CD4-positive, alpha-beta memory T cell (primary cell): ENCODE measurements around the gene DMAC2. TPM values are rescaled to one million over a fixed set of nuclear protein-coding genes. Genes with fewer than 3 reads are reported as not detected.
"Not testable (repeated sequence)": the region's sequence is repeated elsewhere in the genome, so short reads cannot be mapped to it uniquely, and the experiment has no call there.

Experiments used
- CTCF ChIA-PET: fragments of 350-600 bp; sonication (Branson Sonifier 250); formaldehyde crosslinking; loops from one replicate; lab custom pipeline; 2021; ENCODE audit warnings: inconsistent platforms; ENCODE audit not compliant: partially characterized antibody; lab: Charles Lee
- POLR2A ChIA-PET: fragments of 350-600 bp; sonication (Branson Sonifier 250); formaldehyde crosslinking; loops from one replicate; lab custom pipeline; 2021; ENCODE audit not compliant: partially characterized antibody; lab: Charles Lee
- DNase-seq, 5 donors: peaks; one replicate each; pipeline versions ENCODE4 v3.0.0 to v3.0.0-alpha.2; 2020 to 2022; ENCODE audit warnings: mixed read lengths in 1 of 5
- H3K27ac ChIP-seq: one replicate; pipeline ENCODE4 v1.7.0; 2013; ENCODE audit warnings: low read depth, low read length
- H3K27me3 ChIP-seq: 2 replicates; pipeline ENCODE4 v1.7.0; 2013; ENCODE audit warnings: mild to moderate bottlenecking, low read length, moderate library complexity; ENCODE audit not compliant: insufficient read depth
- H3K36me3 ChIP-seq: 2 replicates; pipeline ENCODE4 v1.7.0; 2013; ENCODE audit warnings: mild to moderate bottlenecking, low read length, moderate library complexity; ENCODE audit not compliant: insufficient read depth
- H3K4me1 ChIP-seq: 2 replicates; pipeline ENCODE4 v1.7.0; 2013; ENCODE audit warnings: mild to moderate bottlenecking, low read length, moderate library complexity; ENCODE audit not compliant: insufficient read depth
- H3K4me3 ChIP-seq, 2 donors: one replicate each; pipeline ENCODE4 v1.7.0; 2013; ENCODE audit warnings: low read length in 2 of 2, mild to moderate bottlenecking in 1 of 2
- H3K9me3 ChIP-seq, 2 donors: one replicate each; pipeline ENCODE4 v1.7.0; 2013; ENCODE audit warnings: low read length in 2 of 2, control low read depth in 1 of 2; ENCODE audit not compliant: control insufficient read depth in 1 of 2
- H3K27ac Mint-ChIP-seq, 7 donors: one replicate each; pipeline ENCODE4 v1.8.0; 2020 to 2021; ENCODE audit warnings: mixed read lengths in 7 of 7, mild to moderate bottlenecking in 6 of 7, inconsistent platforms in 3 of 7, moderate library complexity in 3 of 7
- H3K27me3 Mint-ChIP-seq, 2 donors: one replicate each; pipeline ENCODE4 v1.8.0; 2020 to 2021; ENCODE audit warnings: mixed read lengths in 2 of 2
- H3K36me3 Mint-ChIP-seq, 2 donors: one replicate each; pipeline ENCODE4 v1.8.0; 2020 to 2021; ENCODE audit warnings: mixed read lengths in 2 of 2, inconsistent platforms in 1 of 2, mild to moderate bottlenecking in 1 of 2
- H3K4me1 Mint-ChIP-seq, 4 donors: one replicate each; pipeline ENCODE4 v1.8.0; 2020 to 2021; ENCODE audit warnings: mixed read lengths in 4 of 4, mild to moderate bottlenecking in 1 of 4
- H3K4me3 Mint-ChIP-seq, 8 donors: one replicate each; pipeline ENCODE4 v1.8.0; 2020 to 2021; ENCODE audit warnings: mixed read lengths in 8 of 8, mild to moderate bottlenecking in 7 of 8, moderate library complexity in 6 of 8, inconsistent platforms in 3 of 8
- H3K9me3 Mint-ChIP-seq, 8 donors: one replicate each; pipeline ENCODE4 v1.8.0; 2020 to 2021; ENCODE audit warnings: mixed read lengths in 8 of 8, mild to moderate bottlenecking in 5 of 8, inconsistent platforms in 3 of 8, moderate library complexity in 1 of 8
- intact Hi-C: fragments of 100-400 bp; cut with micrococcal nuclease; formaldehyde crosslinking; loops from one replicate; pipeline ENCODE4 v1.15.1; 2023
- polyA plus RNA-seq, 2 donors: library from polyadenylated mRNA; unstranded; fragments of 300-500 nt; fragmentation: Illumina TruSeq; gene quantifications; one replicate each; pipeline ENCODE4 v1.2.3, GENCODE V29; 2021
- total RNA-seq, 2 experiments: library from RNA; stranded (reverse); gene quantifications; one replicate each; pipeline ENCODE4 v1.2.3, GENCODE V29; 2021

Gene DMAC2
- total and polyA plus RNA-seq, 4 experiments from 2014 or later, result 27.7 to 58.2 (median 36.0) TPM

- H3K36me3 ChIP-seq, result peaks cover 34% of the 10 kb centered on the region
- no peaks in the 10 kb centered on the region for H3K27me3 Mint-ChIP-seq
- intact Hi-C loops, result no loop called here
- no peaks in the 10 kb centered on the region for H3K9me3 Mint-ChIP-seq
- POLR2A ChIA-PET, result no interaction called here
- CTCF ChIA-PET, result no interaction called here
- H3K4me1 Mint-ChIP-seq, result peaks cover 9 to 16% (median 14%) of the 10 kb centered on the region in 4 donors
- H3K36me3 Mint-ChIP-seq, result peaks cover 12 to 30% of the 10 kb centered on the region in 2 donors
- no peaks in the 10 kb centered on the region for H3K9me3 ChIP-seq
- H3K27me3 ChIP-seq, result no peaks in the 10 kb centered on the region
- H3K4me3 Mint-ChIP-seq, result no peak overlapping the region
- H3K27ac ChIP-seq, result no peak overlapping the region
- H3K27ac Mint-ChIP-seq, result no peak overlapping the region
- H3K4me3 ChIP-seq, result no peak overlapping the region
- peaks cover 14% of the 10 kb centered on the region for H3K4me1 ChIP-seq
- DNase-seq, result no peak
These were observed 48.1 kb downstream of the DMAC2 start for GRCh38 chr19:41391618-41392017.

- Histone ChIP-seq H3K4me1 (no peaks in the 10 kb centered on the region), H3K27ac (no peak overlapping the region), H3K9me3 (no peaks in the 10 kb centered on the region), H3K27me3 (no peaks in the 10 kb centered on the region), H3K36me3 (peaks cover 26% of the 10 kb centered on the region), H3K4me3 (no peak overlapping the region)
- ChIA-PET CTCF (no interaction called here), POLR2A (interaction anchor here (0.6 to 1.6 kb wide), 2 partner anchors 17 to 22 kb away, joined by 3 to 5 read pairs; partner anchors contain the start of gene B9D2)
- Mint-ChIP-seq H3K9me3 (no peaks in the 10 kb centered on the region), H3K27ac (peak overlapping the region in 1 of 7 donors; percentile 74), H3K27me3 (no peaks in the 10 kb centered on the region), H3K4me3 (no peak overlapping the region), H3K36me3 (peaks cover 5 to 36% of the 10 kb centered on the region in 2 donors), H3K4me1 (peaks cover 0 to 4% (median 0%) of the 10 kb centered on the region in 4 donors)
- intact Hi-C loops, result no loop called here
- no peak for DNase-seq
These were observed 53.3 kb downstream of the DMAC2 start for GRCh38 chr19:41386442-41386841.

- Mint-ChIP-seq H3K4me1 (peaks cover 0 to 4% (median 0%) of the 10 kb centered on the region in 4 donors), H3K9me3 (no peaks in the 10 kb centered on the region), H3K4me3 (no peak overlapping the region), H3K36me3 (peaks cover 0 to 21% of the 10 kb centered on the region in 2 donors), H3K27me3 (no peaks in the 10 kb centered on the region), H3K27ac (peak overlapping the region in 2 of 7 donors; percentile 23 to 32)
- no peaks in the 10 kb centered on the region for H3K27me3 ChIP-seq
- H3K36me3 ChIP-seq, result peaks cover 10% of the 10 kb centered on the region
- CTCF ChIA-PET, result interaction anchor here (0.7 to 0.8 kb wide), 3 partner anchors 11 to 64 kb away, joined by 3 read pairs; partner anchors contain the start of gene DMAC2
- no peaks in the 10 kb centered on the region for H3K4me1 ChIP-seq
- POLR2A ChIA-PET, result interaction anchor here (1.0 kb wide), 1 partner anchor 9 kb away, joined by 3 read pairs; no protein-coding TSS in a partner anchor
- no peaks in the 10 kb centered on the region for H3K9me3 ChIP-seq
- H3K4me3 ChIP-seq, result no peak overlapping the region
- no peak for DNase-seq
- no peak overlapping the region for H3K27ac ChIP-seq
- intact Hi-C loops, result no loop called here
These were observed 55.4 kb downstream of the DMAC2 start for GRCh38 chr19:41384351-41384750.

GRCh38 chr19:41381536-41381935 lies 58.2 kb downstream of the DMAC2 start:
- intact Hi-C loops, CTCF ChIA-PET: not testable (repeated sequence)

More at GRCh38 chr19:41381536-41381935, 58.2 kb downstream of the DMAC2 start:
- Mint-ChIP-seq H3K36me3 (peaks cover 0 to 14% of the 10 kb centered on the region in 2 donors), H3K27ac (peak overlapping the region in 1 of 7 donors; percentile 8), H3K4me1 (peaks cover 5 to 13% (median 8%) of the 10 kb centered on the region in 4 donors)
- not testable (repeated sequence) for H3K4me3 ChIP-seq, H3K27ac ChIP-seq, H3K4me1 ChIP-seq, H3K36me3 ChIP-seq, H3K27me3 ChIP-seq, H3K27me3 Mint-ChIP-seq, H3K4me3 Mint-ChIP-seq, H3K9me3 ChIP-seq, H3K9me3 Mint-ChIP-seq, DNase-seq
- POLR2A ChIA-PET, result interaction anchor here (0.6 kb wide), 1 partner anchor 23 kb away, joined by 5 read pairs; no protein-coding TSS in a partner anchor

Other genes starting within 250 kb of the DMAC2 start
- gene CYP2S1, start 246.7 kb downstream of the DMAC2 start, total RNA-seq, result under 1 TPM; 0.15 to 0.28 TPM
- gene CYP2S1, start 246.7 kb downstream of the DMAC2 start, polyA plus RNA-seq, result not detected
- gene AXL, start 220.7 kb downstream of the DMAC2 start, total RNA-seq, result under 1 TPM in 1 of 2 experiments, not detected in 1; 0.32 TPM
- under 1 TPM; 0.10 to 0.29 TPM for gene AXL, start 220.7 kb downstream of the DMAC2 start, polyA plus RNA-seq
- 100 to 1,000 TPM; 300 TPM for gene HNRNPUL1, start 175.5 kb downstream of the DMAC2 start, total RNA-seq
- 100 to 1,000 TPM in 1 of 2 donors, 10 to 100 TPM in 1; 37.8 to 110 TPM for gene HNRNPUL1, start 175.5 kb downstream of the DMAC2 start, polyA plus RNA-seq
- 10 to 100 TPM; 56.4 to 61.4 TPM for gene CCDC97, start 129.7 kb downstream of the DMAC2 start, total RNA-seq
- gene CCDC97, start 129.7 kb downstream of the DMAC2 start, polyA plus RNA-seq, result 10 to 100 TPM; 23.2 to 32.3 TPM
- 100 to 1,000 TPM; 136 to 143 TPM for gene TGFB1, start 86.0 kb downstream of the DMAC2 start, total RNA-seq
- 10 to 100 TPM; 28.1 to 83.7 TPM for gene TGFB1, start 86.0 kb downstream of the DMAC2 start, polyA plus RNA-seq
- gene B9D2, start 75.8 kb downstream of the DMAC2 start, total RNA-seq, result 10 to 100 TPM; 11.6 to 15.2 TPM
- gene B9D2, start 75.8 kb downstream of the DMAC2 start, polyA plus RNA-seq, result 10 to 100 TPM; 12.9 to 22.4 TPM
- gene TMEM91, start 63.4 kb downstream of the DMAC2 start, total RNA-seq, result 10 to 100 TPM; 14.3 to 16.1 TPM
- 1 to 10 TPM; 4.8 to 4.9 TPM for gene TMEM91, start 63.4 kb downstream of the DMAC2 start, polyA plus RNA-seq
- gene EXOSC5, start 42.6 kb downstream of the DMAC2 start, total RNA-seq, result 10 to 100 TPM; 18.2 to 23.0 TPM
- 10 to 100 TPM; 46.4 to 58.6 TPM for gene EXOSC5, start 42.6 kb downstream of the DMAC2 start, polyA plus RNA-seq
- gene BCKDHA, start 42.1 kb downstream of the DMAC2 start, total RNA-seq, result 10 to 100 TPM; 23.6 to 27.1 TPM
- 10 to 100 TPM; 59.7 to 65.1 TPM for gene BCKDHA, start 42.1 kb downstream of the DMAC2 start, polyA plus RNA-seq
- 1 to 10 TPM; 2.9 to 3.2 TPM for gene B3GNT8, start 12.5 kb downstream of the DMAC2 start, total RNA-seq
- gene B3GNT8, start 12.5 kb downstream of the DMAC2 start, polyA plus RNA-seq, result 1 to 10 TPM in 1 of 2 donors, under 1 TPM in 1; 0.64 to 7.1 TPM
- not detected for gene ERICH4, start 3.2 kb upstream of the DMAC2 start, total RNA-seq
- not detected for gene ERICH4, start 3.2 kb upstream of the DMAC2 start, polyA plus RNA-seq
- 10 to 100 TPM; 42.8 to 48.7 TPM for gene CEACAM21, start 136.3 kb upstream of the DMAC2 start, total RNA-seq
- 10 to 100 TPM; 60.4 to 61.2 TPM for gene CEACAM21, start 136.3 kb upstream of the DMAC2 start, polyA plus RNA-seq
- under 1 TPM; 0.28 to 0.64 TPM for gene CEACAM4, start 187.2 kb upstream of the DMAC2 start, total RNA-seq
- not detected for gene CEACAM4, start 187.2 kb upstream of the DMAC2 start, polyA plus RNA-seq
- not detected for gene CEACAM7, start 248.4 kb upstream of the DMAC2 start, total RNA-seq
- not detected for gene CEACAM7, start 248.4 kb upstream of the DMAC2 start, polyA plus RNA-seq